NCI-H2107 treated with DMSO at 0.1 percent for 48 hours (cell line): Measurements from ENCODE around the gene RNU6-7.
A peak's percentile ranks its signal among the peaks of the same experiment; 100 is the strongest.

Source experiments
- DNase-seq: peaks from one replicate; lab custom pipeline; 2025; ENCODE audit not compliant: unreplicated experiment; lab: John Stamatoyannopoulos, UW

Gene RNU6-7

DNA sequence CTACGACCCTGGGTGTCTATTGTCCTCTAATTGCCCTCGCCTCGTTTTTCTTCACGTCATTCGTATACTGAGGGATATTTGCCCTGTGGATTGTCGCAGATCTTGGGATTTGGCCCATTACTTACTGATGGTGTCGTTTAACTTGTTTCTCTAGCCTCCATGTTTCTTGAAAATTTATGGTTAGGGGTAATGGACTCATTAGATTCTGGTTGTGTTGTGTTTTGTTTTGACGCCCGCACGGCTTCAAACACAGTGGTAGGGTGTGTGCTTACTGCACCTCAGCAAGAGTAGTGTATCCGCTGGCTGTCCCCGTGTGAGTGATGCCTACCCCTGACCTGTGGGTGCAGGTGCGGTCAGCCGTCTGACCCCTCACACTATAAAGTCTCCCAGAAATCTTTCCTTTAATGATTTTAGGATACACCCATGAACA lies 2.1 kb downstream of the RNU6-7 start:
- peak; percentile 88 for DNase-seq

- DNase-seq = no peak
Measured at GRCh38 chr14:32205554-32205953, 3.7 kb downstream of the RNU6-7 start.

GRCh38 chr14:32205984-32206383 lies 4.1 kb downstream of the RNU6-7 start:
- no peak for DNase-seq

DNA sequence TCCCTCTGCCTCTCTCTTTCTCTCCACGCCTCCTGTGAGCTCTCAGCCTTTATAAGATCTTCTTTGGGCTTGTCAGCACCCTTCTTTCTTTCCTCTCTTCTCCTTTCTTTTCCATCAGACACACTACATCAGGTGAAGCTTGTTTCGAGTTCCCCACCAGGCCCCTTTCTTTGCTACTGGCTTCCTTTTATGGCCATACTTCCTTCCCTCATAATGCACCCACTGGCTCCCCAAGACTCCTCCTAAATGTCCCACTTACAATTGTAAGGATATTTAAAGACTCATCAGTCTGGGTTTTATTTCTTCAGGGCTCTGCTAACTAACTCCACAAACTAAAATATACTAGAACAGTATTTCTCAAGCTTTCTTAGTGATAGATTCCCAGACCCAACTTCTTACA lies 4.7 kb downstream of the RNU6-7 start:
- DNase-seq = no peak

GRCh38 chr14:32208490-32208889 lies 6.6 kb downstream of the RNU6-7 start:
- no peak for DNase-seq

DNA sequence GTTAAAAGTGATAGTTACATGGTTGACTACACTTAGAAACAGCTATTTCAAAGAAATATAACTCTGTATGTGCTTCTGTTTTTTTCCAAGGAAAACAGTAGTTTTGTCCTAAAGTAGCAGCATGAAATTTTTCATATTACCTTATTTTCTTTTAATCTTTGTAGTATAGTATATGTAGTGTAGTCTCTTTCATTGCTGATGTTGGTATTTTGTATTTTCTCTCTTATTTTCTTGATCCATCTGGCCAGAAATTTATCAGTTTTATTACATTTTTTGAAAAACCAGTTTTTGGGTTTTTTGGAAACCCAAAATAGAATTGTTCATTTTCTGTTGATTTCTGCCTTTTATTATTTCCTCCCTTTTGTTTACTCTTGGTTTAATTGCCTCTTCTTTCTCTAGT lies 7.6 kb downstream of the RNU6-7 start:
- no peak for DNase-seq

- DNase-seq = no peak
Measured at GRCh38 chr14:32211068-32211404, 9.2 kb downstream of the RNU6-7 start.

DNA sequence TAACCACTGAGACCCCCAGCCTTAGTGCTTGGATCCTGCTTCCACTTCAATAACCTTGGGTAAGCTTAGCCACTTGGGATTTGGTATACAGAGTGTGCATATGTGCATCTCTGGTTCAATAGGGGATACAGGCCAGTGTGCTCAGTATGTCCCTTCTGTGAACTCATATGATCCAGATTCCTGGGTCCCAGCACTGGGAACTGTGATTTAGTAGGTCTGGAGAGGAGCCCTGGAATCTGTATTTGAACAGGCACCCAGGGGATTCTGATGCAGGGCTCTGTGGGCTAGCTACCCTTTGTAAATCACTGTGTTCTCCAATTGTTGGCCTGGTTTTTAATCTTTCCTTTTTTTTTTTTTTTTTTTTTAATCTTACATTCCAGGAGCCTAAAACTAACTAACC lies 11.0 kb downstream of the RNU6-7 start:
- no peak for DNase-seq

- peak; percentile 99 for DNase-seq
Measured at GRCh38 chr14:32217301-32217700, 15.5 kb downstream of the RNU6-7 start.

- DNase-seq = peak; percentile 64
Measured at GRCh38 chr14:32224737-32225377, 23.0 kb downstream of the RNU6-7 start.

DNA sequence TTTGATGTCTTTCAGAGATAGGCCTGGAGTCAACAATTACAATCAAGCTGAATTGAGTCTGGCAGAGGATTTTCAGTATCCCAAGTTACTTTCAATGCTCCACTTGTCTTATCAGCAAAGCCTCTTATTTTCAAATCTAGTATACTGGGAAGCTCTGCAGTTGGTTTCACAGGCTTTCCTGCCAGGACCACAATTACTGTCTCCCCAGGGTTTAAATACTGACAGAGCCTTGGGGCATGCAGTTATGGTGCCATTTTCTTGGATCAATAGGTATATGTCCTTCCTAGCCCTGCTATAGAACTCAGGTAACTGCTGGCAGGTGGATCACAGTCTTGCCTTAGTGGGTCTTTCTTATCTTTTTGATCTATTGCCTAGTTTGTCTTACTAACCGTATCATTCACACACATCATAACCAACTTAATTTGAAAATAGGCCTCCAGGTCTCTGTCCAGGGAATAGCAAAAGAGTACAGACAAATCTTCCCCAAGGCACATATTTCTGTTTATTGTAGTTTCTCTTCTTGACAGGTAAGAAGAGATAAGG lies 23.6 kb downstream of the RNU6-7 start:
- no peak for DNase-seq

- DNase-seq = no peak
Measured at GRCh38 chr14:32226056-32226455, 24.2 kb downstream of the RNU6-7 start.

- DNase-seq = no peak
Measured at GRCh38 chr14:32230181-32230580, 28.3 kb downstream of the RNU6-7 start.

- DNase-seq = no peak
Measured at GRCh38 chr14:32230695-32231280, 28.9 kb downstream of the RNU6-7 start.

DNA sequence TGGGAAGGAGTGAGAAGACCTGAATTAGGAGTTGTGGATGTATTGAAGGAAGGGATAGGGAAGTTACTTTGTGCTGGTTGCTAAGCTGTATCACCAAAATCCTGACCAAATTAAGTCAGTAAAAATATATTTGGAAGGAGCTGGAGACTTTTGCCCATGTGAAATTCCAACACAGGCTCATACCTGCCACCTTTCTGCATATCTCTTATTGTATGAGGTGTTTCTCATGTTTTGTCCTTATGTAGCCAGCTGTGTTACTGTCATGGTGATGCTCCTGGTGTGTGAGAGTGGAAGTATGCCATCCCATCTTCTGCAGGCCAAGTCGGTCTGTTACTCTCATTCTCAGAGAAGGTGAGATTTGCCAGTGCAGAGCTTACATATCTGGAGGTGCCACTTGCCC lies 30.6 kb downstream of the RNU6-7 start:
- no peak for DNase-seq

GRCh38 chr14:32233260-32233659 lies 31.4 kb downstream of the RNU6-7 start:
- DNase-seq = no peak

DNA sequence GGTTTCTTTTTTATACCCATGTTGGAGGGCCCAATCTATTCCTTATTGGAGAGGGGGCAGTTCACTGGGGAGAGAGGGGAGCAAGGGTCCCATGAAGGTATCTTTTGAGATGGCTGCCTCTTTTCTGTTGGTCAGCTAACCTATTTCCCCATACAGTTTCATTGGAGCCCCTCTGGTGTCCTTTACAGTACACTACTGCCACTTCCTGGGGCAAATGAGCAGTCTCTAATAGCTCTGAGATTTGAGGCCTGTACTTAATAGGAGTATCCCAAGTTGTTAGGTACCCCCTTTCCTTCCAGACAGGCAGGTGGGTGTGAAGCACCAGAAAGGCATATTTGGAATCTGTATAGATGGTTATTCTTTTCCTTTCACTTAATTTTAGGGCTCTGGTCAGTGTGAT lies 42.6 kb downstream of the RNU6-7 start:
- DNase-seq = peak; percentile 20

DNA sequence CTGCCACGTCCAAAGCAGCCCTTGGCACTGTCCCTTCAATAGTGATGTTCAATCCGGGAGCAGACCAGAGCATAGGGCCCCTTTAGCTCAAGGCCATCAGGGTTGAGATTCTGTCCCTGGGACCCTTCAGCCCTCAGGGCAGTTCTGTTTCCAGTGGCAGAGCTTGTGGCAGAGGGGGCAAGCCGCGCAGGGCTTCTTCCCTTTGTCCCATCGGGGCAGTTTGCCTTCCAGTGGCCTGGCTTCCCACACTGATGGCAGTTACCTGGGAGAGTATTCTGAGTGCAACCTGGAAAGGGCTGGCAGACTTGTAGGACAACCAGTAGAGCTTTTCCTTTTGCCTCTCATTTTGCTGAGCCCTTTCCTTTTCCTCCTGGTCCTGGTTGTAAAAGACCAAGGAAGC lies 44.9 kb downstream of the RNU6-7 start:
- no peak for DNase-seq

DNA sequence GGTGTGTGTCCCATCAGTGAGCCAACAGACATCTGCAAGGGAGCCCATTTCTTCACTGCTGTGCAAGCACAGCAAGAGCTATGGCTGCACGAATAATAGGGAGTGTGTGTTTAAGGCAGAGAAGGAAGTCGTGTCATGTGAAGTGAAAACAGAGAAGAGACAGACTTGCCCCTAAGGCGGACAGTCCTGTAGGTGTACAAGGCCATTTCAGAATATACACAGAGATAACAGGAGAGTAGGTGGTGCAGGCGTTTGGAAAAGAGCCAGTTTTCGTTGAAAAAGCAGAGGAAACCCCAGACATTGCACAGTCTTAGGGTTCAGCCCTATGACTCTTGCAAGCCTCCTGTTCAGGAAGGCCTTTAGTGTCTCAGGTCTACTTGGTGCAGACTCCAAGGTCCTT lies 47.5 kb downstream of the RNU6-7 start:
- no peak for DNase-seq

- DNase-seq = no peak
Measured at GRCh38 chr14:32249780-32250179, 47.9 kb downstream of the RNU6-7 start.

DNA sequence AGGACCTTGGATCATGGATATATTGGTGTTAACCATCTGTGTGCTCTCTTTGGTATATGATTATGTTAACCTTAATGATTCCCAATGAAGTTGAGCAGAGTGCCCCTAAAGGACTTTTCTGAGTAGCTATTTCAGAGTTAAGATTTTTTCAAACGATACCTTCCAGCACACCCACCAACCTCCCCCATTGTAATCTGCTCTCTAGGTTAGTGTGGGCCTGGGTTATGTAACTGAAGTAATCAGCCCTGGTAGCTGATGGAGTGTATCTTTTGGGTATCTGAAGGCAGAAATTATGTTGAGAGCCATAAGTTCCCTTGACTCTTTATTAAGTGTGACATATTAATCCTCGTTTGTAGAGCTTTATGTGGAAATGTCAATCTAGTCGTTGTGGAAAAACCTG lies 48.8 kb downstream of the RNU6-7 start:
- DNase-seq = no peak

DNA sequence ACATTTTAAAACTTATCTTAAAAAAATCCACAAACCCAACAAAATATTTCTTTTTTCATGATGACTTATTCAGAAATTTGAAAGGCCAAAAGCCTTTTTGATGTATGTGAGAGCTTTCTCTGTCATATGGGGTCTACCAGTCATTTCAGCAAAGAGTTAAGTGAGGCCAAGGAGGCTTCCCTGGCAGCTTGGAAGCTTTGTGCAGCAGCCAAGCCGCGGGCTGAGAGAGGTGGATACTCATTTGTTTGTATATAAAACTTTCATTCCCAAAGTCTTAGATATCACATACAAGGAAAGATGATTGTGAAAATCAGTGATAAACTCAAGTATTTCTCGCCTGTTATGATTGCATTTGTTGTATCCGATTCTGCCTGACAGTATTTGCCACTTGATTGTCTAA lies 49.7 kb downstream of the RNU6-7 start:
- no peak for DNase-seq
